NCI-H187 (cell line): ENCODE data around the gene PROCA1.
"Not testable (repeated sequence)": the region's sequence is repeated elsewhere in the genome, so short reads cannot be mapped to it uniquely, and the experiment has no call there.

Experiments used
- DNase-seq, 2 experiments: peaks; one replicate each; lab custom pipeline; 2025; lab: John Stamatoyannopoulos, UW

The PROCA1 gene

GRCh38 chr17:28744104-28744971 lies 32.6 kb upstream of the PROCA1 start:
- no peak for DNase-seq

GRCh38 chr17:28743243-28744103 lies 31.8 kb upstream of the PROCA1 start, which contains the start of gene TRAF4:
Gene TRAF4, plus strand, starts transcription at chr17:28744011. Its CDS starts 102 bp downstream, at chr17:28744113.
- peak; percentile 65 to 66 for DNase-seq

- DNase-seq, result no peak
Observed at GRCh38 chr17:28741358-28742349, 30.0 kb upstream of the PROCA1 start.

- DNase-seq, result no peak
Observed at GRCh38 chr17:28740406-28741357, 29.0 kb upstream of the PROCA1 start.

GRCh38 chr17:28738680-28739384 lies 27.1 kb upstream of the PROCA1 start:
- DNase-seq, result no peak

GRCh38 chr17:28737770-28738679 lies 26.3 kb upstream of the PROCA1 start:
- DNase-seq, result no peak

GRCh38 chr17:28737316-28737715 lies 25.6 kb upstream of the PROCA1 start:
- DNase-seq, result no peak

- not testable (repeated sequence) for DNase-seq
Observed at GRCh38 chr17:28735913-28736769, 24.5 kb upstream of the PROCA1 start.

- DNase-seq, result no peak
Observed at GRCh38 chr17:28735242-28735722, 23.6 kb upstream of the PROCA1 start.

GRCh38 chr17:28734712-28735241 lies 23.1 kb upstream of the PROCA1 start:
- DNase-seq, result no peak

GRCh38 chr17:28733346-28733745 lies 21.7 kb upstream of the PROCA1 start:
- no peak for DNase-seq

GRCh38 chr17:28729950-28730330 lies 18.3 kb upstream of the PROCA1 start:
- no peak for DNase-seq

GRCh38 chr17:28728364-28729200 lies 16.9 kb upstream of the PROCA1 start, which contains the start of gene NEK8:
Gene NEK8, plus strand, starts transcription at chr17:28728788. Its CDS starts 26 bp downstream, at chr17:28728814.
- DNase-seq, result peak; percentile 80 to 84

- DNase-seq, result peak; percentile 86 to 94
Observed at GRCh38 chr17:28726627-28727491, 15.2 kb upstream of the PROCA1 start.

GRCh38 chr17:28726226-28726626 lies 14.5 kb upstream of the PROCA1 start, which contains the start of gene TLCD1:
Gene TLCD1, minus strand, starts transcription at chr17:28726233. Its CDS starts 136 bp downstream, at chr17:28726097.
- peak; percentile 33 to 61 for DNase-seq
